PC-9 (cell line): ENCODE data around the gene PRKCH.

Experiments used
- CTCF ChIP-seq: fragments of 200-600 bp; sonication (generic); conservative IDR thresholded peaks from 2 replicates; pipeline ENCODE4 v1.6.1; 2017; ENCODE audit warnings: mixed run types, antibody characterized with exemption, mild to moderate bottlenecking, moderate library complexity
- EZH2 ChIP-seq: fragments of 200-600 bp; sonication (generic); IDR thresholded peaks from 2 replicates; pipeline ENCODE4 v1.8.0; 2017; ENCODE audit warnings: antibody characterized with exemption, low read depth

DNA sequence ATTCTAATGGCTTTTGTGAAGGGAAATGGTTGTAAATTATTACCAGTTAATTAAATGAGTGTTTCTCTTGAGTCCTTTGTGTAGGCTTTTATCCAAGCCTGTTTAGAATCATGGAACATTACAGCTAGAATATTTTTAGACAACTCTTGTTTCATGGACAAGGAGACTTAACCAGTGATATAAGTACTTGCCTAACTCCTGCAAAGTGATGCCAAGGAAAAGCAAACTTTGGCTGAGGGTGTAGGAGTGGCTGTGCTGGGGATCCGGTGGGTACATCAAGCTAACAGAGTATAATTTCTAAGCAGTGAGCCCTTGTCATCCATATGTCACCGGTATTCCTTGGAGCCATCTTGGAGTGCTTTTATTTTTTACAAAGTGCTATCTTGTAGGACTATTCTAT is 61.5 kb downstream of the PRKCH start:
- no peak for TF ChIP-seq CTCF
- no peak for TF ChIP-seq EZH2
